ENCODE data around the gene DDIT4. TPM values are rescaled to one million over a fixed set of nuclear protein-coding genes. Genes with fewer than 3 reads are reported as not detected.

Gene DDIT4
- total and polyA plus RNA-seq, 2 of the 8 experiments (the other 6 are each of a cell fraction or from before 2014, with no cell fraction given) = 47.4 to 108 TPM

DNA sequence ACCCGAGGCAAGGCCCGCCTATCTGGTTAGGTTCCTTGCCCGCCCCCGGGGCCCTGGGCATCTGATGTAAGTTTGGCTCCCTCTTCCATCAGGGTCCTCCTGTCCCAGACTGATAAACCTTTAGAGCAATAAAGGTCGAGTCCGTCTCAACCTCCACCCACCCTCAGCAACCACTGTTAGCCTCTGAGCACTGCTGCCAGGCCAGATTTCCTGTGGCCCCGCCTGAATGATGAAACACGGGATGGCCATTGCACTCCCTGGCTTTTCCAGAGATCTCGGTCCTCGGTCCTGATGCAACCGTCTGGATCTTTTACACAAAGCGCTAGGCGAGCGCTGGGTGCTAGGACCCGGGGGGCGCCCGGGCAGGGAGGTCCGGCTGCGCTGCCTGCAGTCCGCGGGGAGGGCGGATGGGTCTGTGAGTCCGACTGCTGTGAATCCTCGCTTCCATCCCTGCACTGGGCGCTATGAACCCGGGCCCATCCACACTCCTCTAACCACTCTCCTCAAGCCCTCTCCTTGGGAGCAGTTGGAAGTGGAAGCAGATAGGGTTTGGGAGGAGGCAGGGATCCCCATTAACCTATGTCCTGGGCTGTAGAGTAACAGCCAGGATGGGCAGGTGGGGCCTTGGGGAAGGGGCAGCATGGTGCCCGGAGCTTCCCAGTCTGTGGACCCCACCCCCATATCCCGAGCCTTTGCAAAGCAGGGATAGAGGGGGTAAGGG, 875 bp upstream of the DDIT4 start:
- peak overlapping the region; percentile 99 for H4K5ac ChIP-seq (ENCODE audit: insufficient read length, low read depth, low read length)
- H3K4me2 ChIP-seq (ENCODE audit: insufficient read depth in 1 of 2, low read depth in 2 of 2, low read length in 2 of 2) = peak overlapping the region; percentile 96 to 98
- peaks cover 0 to 22% (median 17%) of the 10 kb centered on the region in 4 experiments; a peak in 6 of 7 replicates for H3K4me1 ChIP-seq (replicated peaks in 1 of 4; ENCODE audit: control insufficient read depth in 3 of 4, insufficient read depth in 4 of 4, low read length in 3 of 4)
- H3K27me3 ChIP-seq (replicated peaks in 1 of 4; ENCODE audit: control insufficient read depth in 3 of 4, extremely low read depth in 1 of 4, insufficient read depth in 3 of 4, low read length in 3 of 4) = no peaks in the 10 kb centered on the region
- peak overlapping the region; percentile 99 for H4K91ac ChIP-seq (replicated peaks; ENCODE audit: insufficient read length, low read length)
- peak overlapping the region; percentile 90 for H3K14ac ChIP-seq (ENCODE audit: insufficient read length)
- no peaks in the 10 kb centered on the region for H3K79me1 ChIP-seq (ENCODE audit: low read depth, low read length)
- no peak for FAIRE-seq
- H3K27ac ChIP-seq (ENCODE audit: low read depth, low read length) = peak overlapping the region; percentile 85
- H4K20me1 ChIP-seq (replicated peaks in 1 of 2; ENCODE audit: control insufficient read depth in 1 of 2, insufficient read depth in 2 of 2, low read length in 2 of 2) = peaks cover 15 to 23% of the 10 kb centered on the region in 2 experiments
- WGBS, 2 experiments (ENCODE audit: extremely low coverage in 1 of 2, insufficient coverage in 1 of 2, insufficient read length in 1 of 2, insufficient replicate concordance in 2 of 2, low coverage in 1 of 2, low lambda C conversion rate in 2 of 2, missing lambda C conversion rate in 1 of 2) = 3% methylated on average over 28 of the region's 28 CpGs; no CpG with 5 or more reads in 1 of the 2 experiments
- ChIA-PET POLR2A (ENCODE audit: partially characterized antibody) (interaction anchor here (0.6 to 16.4 kb wide), 51 partner anchors 15 to 353 kb away, joined by 3 to 895 read pairs (median 4); partner anchors contain the start of genes ANAPC16, ASCC1, DNAJB12 and SPOCK2), CTCF (ENCODE audit: partially characterized antibody) (interaction anchor here (0.6 to 6.0 kb wide), 9 partner anchors 12 to 1766 kb away, joined by 3 to 91 read pairs (median 8); no protein-coding TSS in a partner anchor)
- H2BK15ac ChIP-seq (ENCODE audit: low read length) = peak overlapping the region; percentile 99; the same call in 1 of the 2 replicates
- H3K9me3 ChIP-seq (ENCODE audit: insufficient read depth in 2 of 2, low read depth in 1 of 2, low read length in 1 of 2) = no peaks in the 10 kb centered on the region
- peak overlapping the region; percentile 67 to 92 (median 74) for H3K9ac ChIP-seq (replicated peaks in 1 of 4; ENCODE audit: extremely low read depth in 1 of 4, low read depth in 3 of 4, low read length in 3 of 4)
- H3K79me2 ChIP-seq (ENCODE audit: control insufficient read depth in 1 of 2, insufficient read depth in 2 of 2, low read length in 2 of 2) = peaks cover 0 to 19% of the 10 kb centered on the region in 2 experiments; a peak in 3 of 4 replicates
- H3K36me3 ChIP-seq (ENCODE audit: control insufficient read depth in 2 of 4, insufficient read depth in 4 of 4, low read length in 3 of 4) = peaks cover 3 to 20% (median 10%) of the 10 kb centered on the region in 4 experiments; a peak in 7 of 8 replicates
- DNase-seq (ENCODE audit: low read depth in 1 of 2, low spot score in 2 of 2) = peak; percentile 80 to 86
- peak overlapping the region; percentile 98 for H3K18ac ChIP-seq (ENCODE audit: extremely low read depth, low read length)
- H2BK5ac ChIP-seq (ENCODE audit: low read depth, low read length) = peak overlapping the region; percentile 99
- H3K23ac ChIP-seq (ENCODE audit: insufficient read length) = no peak overlapping the region
- peaks cover 20% of the 10 kb centered on the region for H3K23me2 ChIP-seq (ENCODE audit: low read depth, low read length)
- peak overlapping the region; percentile 81 to 93 (median 90) for H3K4me3 ChIP-seq (ENCODE audit: extremely low read depth in 1 of 4, insufficient read depth in 2 of 4, low read depth in 3 of 4, low read length in 4 of 4)
- H2AK5ac ChIP-seq (ENCODE audit: low read depth, low read length) = peak overlapping the region; percentile 65; the same call in 1 of the 2 replicates
- peak overlapping the region; percentile 100; the same call in 1 of the 2 replicates for H2BK20ac ChIP-seq (ENCODE audit: low read length)
- peak overlapping the region; percentile 82 for H2BK12ac ChIP-seq (ENCODE audit: low read depth, low read length)
- H3K4ac ChIP-seq (replicated peaks; ENCODE audit: insufficient read length, low read depth, low read length) = peak overlapping the region; percentile 92
- peak overlapping the region; percentile 86 for H2BK120ac ChIP-seq (replicated peaks; ENCODE audit: low read depth, low read length)
- H2AFZ ChIP-seq (ENCODE audit: low read length) = no peak overlapping the region
- H4K8ac ChIP-seq (ENCODE audit: extremely low read depth, insufficient read depth, low read length) = peak overlapping the region; percentile 94
- H3K56ac ChIP-seq (replicated peaks; ENCODE audit: insufficient read length, low read depth, low read length) = peak overlapping the region; percentile 91
- TF ChIP-seq RFX5 (IDR thresholded peaks at IDR 0.05; ENCODE audit: borderline replicate concordance, low read depth, low read length) (no peak), EGR1 (IDR thresholded peaks at IDR 0.05; ENCODE audit: borderline replicate concordance, low read depth, low read length) (peak; percentile 77), ATF3 (IDR thresholded peaks at IDR 0.05; ENCODE audit: insufficient read depth, low read depth, low read length) (peak; percentile 30; the same call in 1 of the 2 replicates), TEAD4 (IDR thresholded peaks at IDR 0.05; ENCODE audit: low read depth, low read length) (0 out of 2 replicates have a peak, but pooled peaks have one; percentile 28), BCL11A (IDR thresholded peaks at IDR 0.05; ENCODE audit: low read depth in 2 of 2, low read length in 2 of 2) (no peak), PHF8 (conservative IDR thresholded peaks at IDR 0.05; ENCODE audit: low read depth, low read length) (peak; percentile 64; the same call in 1 of the 2 replicates)
- TF ChIP-seq, protein P1, sequence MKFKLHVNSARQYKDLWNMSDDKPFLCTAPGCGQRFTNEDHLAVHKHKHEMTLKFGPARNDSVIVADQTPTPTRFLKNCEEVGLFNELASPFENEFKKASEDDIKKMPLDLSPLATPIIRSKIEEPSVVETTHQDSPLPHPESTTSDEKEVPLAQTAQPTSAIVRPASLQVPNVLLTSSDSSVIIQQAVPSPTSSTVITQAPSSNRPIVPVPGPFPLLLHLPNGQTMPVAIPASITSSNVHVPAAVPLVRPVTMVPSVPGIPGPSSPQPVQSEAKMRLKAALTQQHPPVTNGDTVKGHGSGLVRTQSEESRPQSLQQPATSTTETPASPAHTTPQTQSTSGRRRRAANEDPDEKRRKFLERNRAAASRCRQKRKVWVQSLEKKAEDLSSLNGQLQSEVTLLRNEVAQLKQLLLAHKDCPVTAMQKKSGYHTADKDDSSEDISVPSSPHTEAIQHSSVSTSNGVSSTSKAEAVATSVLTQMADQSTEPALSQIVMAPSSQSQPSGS (IDR thresholded peaks at IDR 0.05; ENCODE audit: low read length) = peak; percentile 46; the same call in 1 of the 2 replicates

Data from H1 (cell line).